Stimulated activated CD4-positive, alpha-beta T cell treated with anti-CD3 and anti-CD28 coated beads, Interleukin-15, amount 100 ng/mL, for 24 hours (primary cell): ENCODE measurements around the gene SGCD.
"Not testable (repeated sequence)": the region's sequence is repeated elsewhere in the genome, so short reads cannot be mapped to it uniquely, and the experiment has no call there.

Experiments used
- DNase-seq: peaks from one replicate; pipeline ENCODE4 v3.0.0-alpha.2; 2020

The SGCD gene

DNA sequence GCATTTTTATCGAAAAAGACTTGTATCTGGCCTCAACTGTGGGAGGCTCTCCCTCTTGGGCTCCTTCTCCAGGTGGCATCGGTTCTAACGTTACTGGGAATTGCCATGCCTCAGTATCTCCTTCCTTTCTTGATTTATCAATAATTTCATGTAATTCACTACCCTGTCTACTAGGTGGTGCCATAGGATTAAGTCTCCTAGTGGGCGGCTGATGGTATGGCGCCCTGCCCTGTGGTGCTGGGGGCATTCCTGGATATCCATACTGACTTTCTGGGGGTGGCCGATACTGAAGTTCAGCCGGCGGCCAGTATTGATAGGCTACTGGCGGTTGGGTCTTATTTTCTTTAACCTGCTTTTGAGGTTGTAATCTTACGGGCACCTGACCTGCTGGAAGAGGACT is 337.9 kb downstream of the SGCD start:
- peak; percentile 16 for DNase-seq

DNA sequence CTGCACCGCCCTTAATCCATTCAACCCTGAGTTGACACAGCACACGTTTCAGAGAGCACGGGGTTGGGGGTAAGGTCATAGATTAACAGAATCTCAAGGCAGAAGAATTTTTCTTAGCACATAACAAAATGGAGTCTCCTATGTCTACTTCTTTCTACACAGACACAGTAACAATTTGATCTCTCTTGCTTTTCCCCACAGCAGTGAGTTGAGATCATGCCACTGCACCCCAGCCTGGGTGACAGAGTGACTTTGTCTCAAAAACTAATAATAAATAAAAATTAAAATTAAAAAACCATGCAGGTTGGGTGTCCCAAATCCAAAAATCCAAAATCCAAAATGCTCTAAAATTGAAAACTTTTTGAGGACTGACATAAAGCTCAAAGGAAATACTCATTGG is 339.7 kb downstream of the SGCD start:
- DNase-seq: not testable (repeated sequence)

DNA sequence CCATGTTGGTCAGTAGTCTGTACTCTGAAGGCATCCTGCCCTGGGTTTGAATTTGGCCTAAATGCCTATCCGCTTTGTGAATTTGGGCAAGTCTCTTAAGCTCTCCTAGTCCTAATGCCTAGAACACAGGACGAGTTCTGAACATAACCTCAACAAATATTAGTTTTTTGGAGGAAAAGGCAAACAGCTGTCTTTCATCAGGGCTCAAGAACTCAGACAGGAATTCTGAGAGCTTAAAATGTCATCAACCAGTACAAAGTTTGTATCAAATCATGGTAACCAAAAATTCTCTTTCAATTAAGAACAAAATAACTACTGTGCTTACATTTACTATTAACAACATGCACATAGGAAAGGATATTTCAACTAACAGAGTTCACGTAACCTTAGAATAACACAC is 340.7 kb downstream of the SGCD start:
- no peak for DNase-seq

DNA sequence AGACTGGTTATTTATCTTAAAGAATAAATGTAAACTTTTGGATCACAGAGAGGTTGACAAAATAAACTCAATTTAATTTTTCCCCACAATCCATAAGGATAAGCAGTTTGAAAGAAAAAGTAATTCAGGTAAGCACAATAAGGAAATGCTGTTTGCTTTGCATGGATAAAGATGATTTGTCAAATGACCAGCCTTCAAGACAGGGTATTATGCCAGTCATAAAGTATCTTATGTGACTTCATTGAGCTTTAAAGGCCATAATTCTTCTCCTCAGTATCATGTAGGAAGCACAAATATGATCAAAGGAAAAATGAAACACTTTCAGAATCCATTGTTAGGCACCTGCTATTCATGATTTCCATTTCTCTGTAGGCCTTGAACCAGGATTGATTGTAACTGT is 342.5 kb downstream of the SGCD start:
- no peak for DNase-seq

DNA sequence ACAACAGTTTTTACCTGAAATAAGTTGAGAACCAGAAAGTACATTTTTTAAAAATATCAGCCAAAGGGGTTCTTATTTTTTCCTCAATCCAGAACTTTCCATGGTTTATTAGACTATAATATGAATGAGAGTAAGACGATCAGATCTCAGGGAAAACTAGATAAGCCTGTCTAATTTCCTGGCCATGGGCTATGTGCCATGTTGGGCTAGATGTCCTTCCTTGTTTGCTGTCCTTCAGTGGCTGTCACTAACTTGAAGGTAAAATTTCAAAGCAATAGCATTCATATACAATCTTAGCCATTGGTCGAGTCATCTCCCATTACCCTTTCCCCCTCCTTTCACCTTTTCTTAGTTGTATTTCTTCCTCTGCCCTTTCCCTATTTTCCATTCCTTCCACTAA is 343.7 kb downstream of the SGCD start:
- no peak for DNase-seq

DNA sequence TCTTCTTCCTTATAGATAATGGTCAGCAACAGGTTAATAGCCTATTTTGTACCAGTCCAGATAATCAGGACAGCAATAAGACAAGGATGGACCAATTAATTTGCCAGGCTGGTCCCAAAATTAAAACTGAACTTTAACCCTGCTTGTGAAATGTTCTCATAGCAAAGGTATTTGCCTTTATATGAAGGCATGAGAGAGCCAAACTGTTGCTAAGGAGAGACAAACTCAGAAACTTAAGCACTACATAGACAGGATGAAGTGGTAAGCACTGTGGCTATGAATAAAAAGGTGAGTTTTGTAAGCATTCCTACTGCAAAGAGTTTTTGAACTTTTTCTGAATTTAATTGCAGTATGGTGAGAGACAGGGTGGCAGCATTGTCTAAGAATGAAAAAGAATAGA is 348.4 kb downstream of the SGCD start:
- no peak for DNase-seq

DNA sequence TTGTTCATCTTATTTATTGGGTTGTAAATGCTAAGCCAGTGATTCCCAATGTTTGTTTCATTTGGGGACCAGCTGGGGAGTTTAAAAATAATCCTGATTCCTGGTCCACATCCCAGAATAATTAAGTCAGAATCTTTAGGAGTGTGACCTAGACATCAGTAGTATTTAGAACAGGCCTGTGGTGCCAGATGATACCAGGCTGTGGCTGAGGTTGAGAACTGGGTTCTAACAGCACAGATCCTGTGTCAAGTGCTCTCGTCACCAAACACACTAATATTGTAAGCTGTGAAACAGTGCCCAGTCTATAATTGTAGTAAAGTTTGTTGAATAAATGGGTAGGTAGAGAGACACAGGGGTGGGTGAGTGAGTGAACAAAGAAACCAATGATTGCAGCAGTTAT is 351.0 kb downstream of the SGCD start:
- DNase-seq: no peak

DNA sequence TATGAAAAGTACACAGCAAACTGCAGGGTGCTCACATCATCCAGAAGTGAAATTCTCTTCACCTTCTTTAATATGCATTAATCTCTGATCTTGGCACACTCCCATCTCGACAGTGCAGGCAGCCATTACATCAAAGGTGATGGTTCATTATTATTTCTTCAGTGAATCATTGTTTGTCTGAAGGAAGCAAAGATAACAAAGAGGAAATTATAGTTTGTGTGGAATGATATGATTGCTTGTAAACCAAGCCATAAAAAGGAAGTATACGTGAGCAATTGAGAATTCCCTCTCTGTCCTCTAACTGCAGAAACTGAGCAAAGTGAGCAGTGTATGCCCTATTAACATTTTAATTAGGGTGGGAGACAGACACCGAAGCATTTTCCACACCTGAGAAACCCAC is 351.5 kb downstream of the SGCD start:
- no peak for DNase-seq

DNA sequence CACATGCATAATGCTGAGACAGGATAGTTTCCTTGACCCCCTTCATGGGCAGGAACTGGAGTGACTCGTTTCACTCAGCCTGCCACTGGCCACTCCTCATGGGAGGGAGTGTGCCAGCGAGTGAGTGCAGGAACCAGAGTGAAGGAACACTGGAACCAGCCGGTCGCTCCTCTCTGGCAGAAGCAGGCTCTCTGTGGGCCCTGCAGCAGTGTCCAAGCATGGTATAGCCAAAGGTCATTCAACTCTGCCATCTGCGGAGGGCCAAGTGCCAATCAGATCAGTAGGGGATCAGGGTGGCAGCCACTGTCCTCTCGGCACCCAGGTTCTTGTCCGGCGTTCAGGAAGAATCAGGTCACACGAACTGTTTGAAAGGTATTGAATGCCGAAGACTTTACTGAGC is 353.9 kb downstream of the SGCD start:
- no peak for DNase-seq

DNA sequence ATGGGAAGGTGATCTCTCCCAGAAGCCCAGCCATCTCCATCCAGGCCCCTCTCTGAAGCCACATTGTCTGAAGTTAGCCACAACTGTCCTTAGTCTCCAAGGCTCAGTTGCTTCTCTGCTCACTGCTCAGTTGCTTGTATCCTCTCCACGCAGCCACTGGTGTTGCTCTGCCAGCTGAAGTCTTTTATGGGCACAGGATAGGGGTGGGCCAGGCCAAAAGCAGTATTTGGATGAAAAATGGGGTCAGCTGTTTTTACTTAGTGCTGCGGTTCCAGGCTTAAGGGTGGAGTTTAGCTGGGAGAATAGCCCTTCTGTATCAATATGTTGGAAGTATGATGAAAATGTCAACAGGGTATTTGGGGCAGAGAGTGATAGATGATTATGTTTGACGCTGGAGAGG is 354.3 kb downstream of the SGCD start:
- no peak for DNase-seq

DNA sequence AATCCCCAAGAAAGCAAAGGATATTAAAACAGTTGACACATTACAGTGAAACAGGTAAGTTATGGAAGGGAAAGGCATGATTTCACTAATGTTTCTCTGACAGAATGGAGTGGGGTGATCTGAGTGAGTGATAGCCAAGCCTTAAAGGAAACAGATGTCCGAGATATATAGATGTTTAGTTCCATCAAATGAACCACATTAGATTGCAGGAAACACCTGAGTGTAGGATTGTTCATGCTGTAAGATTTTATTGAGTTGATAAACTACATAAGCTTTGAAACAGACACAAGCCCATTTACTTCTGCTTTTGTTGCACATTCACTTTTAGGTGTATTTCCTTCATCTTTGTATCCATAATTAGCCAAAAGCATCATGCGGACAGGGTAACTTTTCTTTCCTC is 356.0 kb downstream of the SGCD start:
- no peak for DNase-seq

DNA sequence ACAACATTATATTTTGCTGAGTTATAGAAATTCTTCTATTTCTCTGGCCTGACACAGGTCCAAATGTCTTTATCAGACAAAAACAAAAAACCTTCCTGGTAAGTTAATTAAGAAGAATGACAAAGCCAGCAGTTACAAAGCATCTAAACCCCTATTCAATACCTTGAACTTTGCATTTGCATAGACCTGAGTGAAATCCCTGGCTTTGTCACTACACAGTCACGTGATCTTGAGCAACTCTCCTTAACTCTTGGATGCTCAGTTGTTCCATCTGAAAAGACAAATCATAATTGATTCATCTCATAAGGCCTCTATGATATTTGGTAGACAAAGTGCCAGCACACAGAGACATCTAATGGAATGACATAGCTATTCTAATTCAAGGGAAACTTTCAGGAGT is 356.5 kb downstream of the SGCD start:
- DNase-seq: no peak

DNA sequence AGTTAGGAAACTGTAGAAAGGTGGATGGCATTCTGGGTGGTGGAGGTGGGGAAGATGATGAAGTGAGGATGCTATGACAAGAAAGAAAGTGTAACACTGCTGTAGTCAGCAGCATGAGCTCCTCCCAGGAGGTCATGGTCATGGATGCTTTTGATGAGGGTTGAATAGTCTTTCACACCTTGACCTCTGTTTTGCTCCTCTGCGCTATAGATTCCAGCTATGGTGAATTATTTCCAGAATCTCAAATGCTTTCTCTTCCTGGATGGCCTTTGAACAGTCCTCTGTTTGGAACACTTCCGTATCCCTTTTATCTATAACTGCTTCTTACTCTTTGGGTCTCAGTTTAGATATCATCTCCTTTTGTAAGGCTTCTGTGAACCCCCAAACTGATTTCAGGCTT is 357.3 kb downstream of the SGCD start:
- no peak for DNase-seq

DNA sequence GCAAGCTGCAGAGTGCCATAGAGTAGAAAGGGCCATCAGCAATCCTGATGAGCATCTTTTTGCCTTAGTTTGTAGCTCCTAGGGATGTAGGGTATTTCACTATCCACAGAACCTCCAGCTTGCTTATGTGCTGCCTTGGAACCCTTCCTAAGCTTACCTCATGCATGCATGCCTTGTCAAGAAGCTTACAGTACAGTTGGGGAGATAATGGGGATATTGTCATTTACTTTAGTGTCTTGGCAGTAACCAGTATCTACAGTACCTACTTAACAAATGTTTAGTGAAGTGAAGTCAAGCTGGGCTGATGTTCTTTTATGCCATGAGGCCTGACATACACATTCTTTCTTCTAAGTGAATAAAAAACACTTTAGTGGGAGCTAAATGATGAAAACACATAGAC is 358.5 kb downstream of the SGCD start:
- DNase-seq: no peak

DNA sequence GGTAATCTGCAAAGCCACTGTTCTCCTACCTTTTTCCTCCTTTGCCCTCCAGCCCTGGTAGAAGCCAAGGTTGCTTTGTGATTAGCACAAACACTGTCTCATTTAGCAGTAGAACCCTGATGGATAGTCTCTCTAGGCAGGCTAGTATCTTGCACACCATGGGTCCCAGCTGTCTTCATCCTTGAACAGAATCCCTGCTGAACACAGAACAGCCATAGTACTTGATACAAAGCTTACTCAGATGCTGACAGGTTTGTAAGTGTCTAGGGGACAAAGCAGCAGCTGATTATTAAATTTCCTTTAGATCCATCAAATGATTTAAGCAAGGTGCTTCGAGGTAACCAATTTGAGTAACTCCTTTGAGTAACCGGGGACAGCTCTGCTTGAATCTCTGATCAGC is 359.4 kb downstream of the SGCD start:
- DNase-seq: no peak

DNA sequence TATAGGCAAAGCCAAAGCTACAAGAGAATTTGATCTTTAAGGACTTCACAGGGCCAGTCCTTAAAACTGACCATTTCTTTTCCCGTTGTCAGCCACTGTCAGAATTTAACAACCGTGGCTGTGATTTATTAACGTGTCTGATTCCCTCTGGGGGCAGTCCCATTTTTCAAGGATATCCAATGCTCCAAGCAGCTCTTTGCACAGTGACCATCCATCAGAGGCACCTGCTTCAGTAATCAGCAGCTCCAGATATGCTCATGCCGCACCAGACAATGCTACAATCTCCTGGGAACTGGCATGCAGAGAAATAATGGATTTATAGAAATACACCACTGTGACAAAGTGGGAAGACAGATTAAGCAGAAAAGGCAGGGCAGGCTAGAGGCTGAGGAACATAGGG is 359.8 kb downstream of the SGCD start:
- DNase-seq: no peak

DNA sequence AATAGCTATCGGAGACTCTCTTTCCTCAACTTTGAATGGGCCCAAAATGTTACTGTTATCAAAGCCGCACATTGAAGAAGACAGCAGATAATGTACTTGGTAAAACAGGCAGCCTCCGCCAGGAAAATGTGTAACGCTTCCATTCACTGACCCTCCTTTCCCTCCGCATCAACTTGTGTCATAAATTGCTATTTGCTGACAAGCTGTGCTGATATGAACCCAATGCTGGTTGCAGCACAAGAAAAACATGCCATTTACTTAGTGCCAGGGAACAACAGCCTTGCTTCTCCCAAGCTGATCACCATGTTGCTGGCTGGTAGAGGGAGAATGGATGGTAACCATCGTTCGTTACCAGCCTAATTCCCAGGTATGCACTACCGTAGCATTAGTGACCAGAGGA is 360.6 kb downstream of the SGCD start:
- no peak for DNase-seq

DNA sequence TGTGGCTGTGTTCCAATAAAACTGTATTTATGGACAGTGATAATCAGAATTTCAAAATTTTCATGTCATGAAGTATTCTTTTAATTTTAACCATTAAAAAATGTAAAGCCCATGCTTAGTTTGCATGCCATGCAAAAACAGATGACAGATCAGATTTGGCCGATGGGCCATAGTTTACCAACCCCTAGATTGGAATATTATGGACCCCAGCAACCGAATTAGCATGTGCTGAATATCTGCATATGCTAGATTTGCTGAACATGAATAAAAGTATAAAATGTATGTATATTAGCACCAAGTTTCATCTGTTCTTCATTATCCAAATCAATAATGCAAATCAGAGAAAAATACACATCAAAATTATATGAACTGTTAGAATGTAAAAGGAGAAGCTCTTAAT is 364.6 kb downstream of the SGCD start:
- no peak for DNase-seq

DNA sequence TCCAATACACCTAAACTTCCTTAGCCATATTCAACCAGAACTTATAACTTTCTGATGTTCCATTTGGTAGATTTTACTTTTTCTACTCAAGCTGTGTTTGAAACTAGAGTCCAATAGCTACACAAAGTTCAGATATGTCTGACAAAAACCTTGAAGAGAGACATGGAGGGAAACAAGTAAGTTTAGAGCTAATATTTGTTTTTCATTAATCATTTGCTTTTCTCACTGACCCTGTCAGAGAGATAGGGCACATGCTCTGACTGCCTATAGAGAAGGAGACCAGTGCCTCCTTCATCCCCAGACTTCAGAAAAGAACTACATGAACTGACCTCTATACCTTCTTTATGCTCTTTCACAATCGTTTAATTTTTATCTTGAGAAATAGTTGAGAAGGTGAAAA is 366.1 kb downstream of the SGCD start:
- no peak for DNase-seq

DNA sequence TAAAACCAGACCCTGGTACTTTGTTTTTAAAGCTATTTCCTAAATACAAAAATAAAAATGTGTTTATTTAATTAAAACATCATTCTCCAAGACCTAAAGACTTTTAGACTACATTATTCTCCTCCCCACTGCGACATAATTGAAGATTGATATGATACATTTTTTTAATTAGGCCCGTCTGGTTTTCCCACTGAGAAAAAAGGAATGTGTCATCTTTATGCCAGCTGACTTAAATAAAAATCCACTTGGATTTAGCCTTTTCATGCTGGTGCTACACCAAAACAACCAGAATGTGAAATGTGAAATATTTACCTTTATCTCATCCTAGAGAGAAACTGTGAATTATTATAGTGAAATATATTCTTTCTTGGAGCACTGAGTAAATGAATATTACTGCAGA is 367.6 kb downstream of the SGCD start:
- no peak for DNase-seq

DNA sequence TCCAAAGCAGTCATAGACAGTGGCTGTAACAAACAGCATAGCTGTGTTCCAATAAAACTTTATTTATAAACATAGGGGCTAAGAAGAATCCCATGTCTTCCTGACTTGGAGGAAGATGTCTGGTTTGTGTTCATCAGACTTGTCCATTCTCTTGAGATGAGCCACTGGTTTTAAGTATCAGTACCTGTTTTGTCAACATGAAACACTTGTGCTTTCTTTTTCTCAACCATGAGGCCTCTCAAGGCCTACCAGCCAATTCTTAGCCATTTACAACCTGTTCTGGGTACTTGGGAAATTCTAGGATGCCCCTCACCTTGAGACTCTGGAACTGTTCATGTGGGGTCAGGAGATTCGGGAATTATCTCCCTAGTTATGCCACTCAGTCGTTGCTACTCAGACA is 368.8 kb downstream of the SGCD start:
- no peak for DNase-seq

DNA sequence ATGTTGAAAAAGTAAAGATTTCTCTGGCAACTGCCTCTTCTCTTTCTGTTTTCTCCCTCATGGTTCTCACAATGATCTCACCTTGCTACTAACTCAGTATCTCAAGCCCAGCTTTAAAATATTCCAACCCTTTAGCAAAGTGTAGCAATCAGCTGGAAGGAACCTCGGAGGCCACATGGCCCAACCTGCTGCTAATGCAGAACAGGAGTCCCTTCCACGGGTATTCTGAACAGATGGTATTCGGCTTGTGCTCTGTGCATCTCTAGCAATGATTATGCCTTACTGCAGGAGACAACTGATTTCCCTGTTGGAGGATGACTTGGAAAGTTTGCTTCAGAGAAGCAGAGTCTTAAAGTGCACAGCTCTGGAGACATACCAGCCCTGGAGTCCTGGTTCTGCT is 371.4 kb downstream of the SGCD start:
- no peak for DNase-seq

DNA sequence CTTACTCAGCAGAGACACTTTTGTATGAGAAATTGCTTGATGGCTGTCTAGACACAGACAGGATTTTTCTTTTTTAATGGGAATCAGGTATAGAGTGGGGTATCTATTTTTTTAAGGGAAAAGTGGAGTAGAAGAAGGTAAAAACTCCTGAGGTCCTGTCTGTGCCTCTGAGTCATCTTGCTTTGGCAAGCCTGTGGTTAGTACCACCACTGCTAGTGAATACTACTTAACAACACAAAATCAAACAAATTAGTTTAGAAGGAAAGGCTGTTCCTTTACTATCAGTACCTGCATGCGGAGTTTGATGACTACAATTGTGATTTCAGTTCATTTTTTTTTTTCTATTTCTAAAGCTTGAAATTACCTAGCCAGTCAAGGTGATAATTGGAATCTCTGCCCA is 372.2 kb downstream of the SGCD start:
- DNase-seq: no peak

DNA sequence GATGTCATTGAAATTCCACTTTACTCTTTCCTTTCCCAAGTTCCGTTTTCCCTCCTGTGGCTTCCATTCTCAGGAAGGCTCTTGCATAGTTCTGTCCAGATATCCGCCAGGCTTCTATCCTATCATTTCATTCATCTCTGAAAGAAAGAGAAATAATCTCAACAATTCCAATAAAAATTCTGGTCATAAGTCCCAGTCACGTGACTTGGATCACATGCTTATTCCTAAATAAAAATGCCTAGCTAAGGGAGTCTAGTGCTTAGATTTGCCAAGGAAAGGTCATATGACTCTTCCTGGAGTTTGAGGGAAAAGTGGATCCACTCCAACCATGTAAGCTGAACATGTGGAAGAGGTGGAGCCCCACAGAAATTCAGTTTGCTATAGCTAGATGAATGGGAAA is 377.2 kb downstream of the SGCD start:
- DNase-seq: no peak

DNA sequence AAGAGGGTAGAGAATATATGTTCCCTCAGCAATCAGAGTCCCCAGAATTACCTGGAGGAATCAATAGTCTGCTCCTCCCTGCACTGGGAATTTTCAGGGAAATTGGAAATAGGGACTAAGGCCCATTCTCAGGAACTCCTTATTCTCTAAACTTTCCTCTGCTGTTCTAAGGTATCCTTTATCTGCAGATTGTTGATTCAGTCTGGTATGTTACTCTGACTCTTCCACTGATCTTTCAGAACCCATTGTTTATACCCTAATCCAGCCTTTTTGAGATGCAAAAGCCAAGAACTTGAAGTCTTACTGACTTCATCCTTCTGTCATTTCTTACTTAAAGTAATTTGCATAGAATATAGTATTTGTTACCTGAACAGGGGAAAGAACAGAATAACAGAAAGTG is 379.7 kb downstream of the SGCD start:
- no peak for DNase-seq

DNA sequence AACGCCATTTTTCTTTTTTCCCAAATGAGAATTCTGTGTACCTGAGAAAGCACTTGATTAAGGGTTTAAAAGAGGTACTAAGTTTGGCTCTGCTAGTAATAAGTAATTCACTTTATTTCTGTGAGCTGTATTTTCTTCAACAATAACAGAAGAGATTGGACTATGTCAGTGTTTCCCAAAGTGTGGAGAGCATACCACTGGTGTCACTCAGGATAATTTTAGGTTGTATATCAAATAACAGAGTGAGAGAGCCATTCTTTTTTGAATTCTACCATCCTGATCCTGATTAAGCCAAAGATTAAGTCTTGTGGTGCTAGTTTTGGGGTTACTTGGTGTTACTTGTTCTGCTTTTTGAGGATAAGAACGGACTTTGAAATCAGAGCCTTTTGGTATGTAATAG is 380.8 kb downstream of the SGCD start:
- no peak for DNase-seq

DNA sequence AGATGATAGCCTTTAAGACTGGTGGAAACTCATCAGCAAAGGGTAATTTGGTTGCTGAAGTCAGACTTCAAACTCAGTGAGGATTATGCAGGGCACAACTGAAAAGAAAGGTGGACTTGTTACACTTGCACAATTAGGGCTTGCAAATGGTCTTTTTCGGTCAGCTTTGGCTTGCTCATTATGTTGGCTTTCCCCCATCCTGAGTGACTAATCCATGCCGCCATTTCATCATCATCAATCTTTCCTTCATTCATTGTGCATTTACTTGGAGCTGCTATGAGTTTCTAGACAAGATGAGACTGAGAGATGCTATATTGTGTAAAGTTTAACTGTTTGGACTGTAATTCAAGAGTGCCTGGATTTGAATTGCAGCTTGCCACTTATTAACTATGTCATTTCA is 388.3 kb downstream of the SGCD start:
- no peak for DNase-seq
